PC-9 (cell line): ENCODE data around the gene CHN1. TPM values are rescaled to one million over a fixed set of nuclear protein-coding genes. Genes with fewer than 3 reads are reported as not detected.

Experiments used
- BruUV-seq: library from RNA; stranded (reverse); fragments of 400-500 nt; replicated peaks from 2 replicates; lab custom pipeline; 2021; lab: Mats Ljungman, UMichigan
- CTCF ChIA-PET: fragments of 300-600 bp; sonication (Branson Sonifier 250); formaldehyde crosslinking; loops from one replicate; lab custom pipeline; 2022; ENCODE audit warnings: antibody characterized with exemption; lab: Charles Lee
- POLR2A ChIA-PET: fragments of 300-600 bp; sonication (Branson Sonifier 250); formaldehyde crosslinking; loops from one replicate; lab custom pipeline; 2022; ENCODE audit warnings: antibody characterized with exemption; ENCODE audit not compliant: unreplicated experiment; lab: Charles Lee
- DNase-seq, 2 experiments: peaks; one replicate each; pipeline versions ENCODE4 v3.0.0 to v3.0.0-alpha.2; 2015 to 2022; ENCODE audit warnings: mixed read lengths in 1 of 2
- H2AFZ ChIP-seq: fragments of 200-600 bp; sonication (generic); 2 replicates; pipeline ENCODE4 v1.8.1; 2017; ENCODE audit warnings: antibody characterized with exemption
- H3F3A ChIP-seq: fragments of 200-600 bp; sonication (generic); 2 replicates; pipeline ENCODE4 v1.8.1; 2017; ENCODE audit warnings: antibody characterized with exemption, mild to moderate bottlenecking, low read depth; ENCODE audit not compliant: insufficient read depth
- H3K27ac ChIP-seq: fragments of 200-600 bp; sonication (generic); 2 replicates; pipeline ENCODE4 v1.6.1; 2016; ENCODE audit warnings: mixed run types
- H3K27me3 ChIP-seq: fragments of 200-600 bp; sonication (generic); 2 replicates; pipeline ENCODE4 v1.6.1; 2016; ENCODE audit warnings: low read depth, mixed run types; ENCODE audit not compliant: insufficient read depth
- H3K36me3 ChIP-seq: fragments of 200-600 bp; sonication (generic); 2 replicates; pipeline ENCODE4 v1.6.1; 2016; ENCODE audit warnings: low read depth, mixed run types
- H3K4me1 ChIP-seq: fragments of 200-600 bp; sonication (generic); replicated peaks from 2 replicates; pipeline ENCODE4 v1.6.1; 2016; ENCODE audit warnings: mixed run types; ENCODE audit not compliant: insufficient read depth
- H3K4me2 ChIP-seq: fragments of 200-600 bp; sonication (generic); 2 replicates; pipeline ENCODE4 v1.6.1; 2017; ENCODE audit warnings: mixed run types
- H3K4me3 ChIP-seq: fragments of 200-600 bp; sonication (generic); 2 replicates; pipeline ENCODE4 v1.6.1; 2016; ENCODE audit warnings: mixed run types
- H3K79me2 ChIP-seq: fragments of 200-600 bp; sonication (generic); 2 replicates; pipeline ENCODE4 v1.6.1; 2017; ENCODE audit warnings: low read depth, mixed run types
- H3K9me2 ChIP-seq: fragments of 200-600 bp; sonication (generic); 2 replicates; pipeline ENCODE4 v1.8.1; 2017; ENCODE audit warnings: mild to moderate bottlenecking; ENCODE audit not compliant: insufficient read depth
- H3K9me3 ChIP-seq: fragments of 200-600 bp; sonication (generic); 2 replicates; pipeline ENCODE4 v1.8.1; 2016; ENCODE audit warnings: low read depth; ENCODE audit not compliant: insufficient read depth
- H4K20me1 ChIP-seq: fragments of 200-600 bp; sonication (generic); 2 replicates; pipeline ENCODE4 v1.8.1; 2017; ENCODE audit not compliant: insufficient read depth
- CTCF ChIP-seq: fragments of 200-600 bp; sonication (generic); conservative IDR thresholded peaks from 2 replicates; pipeline ENCODE4 v1.6.1; 2017; ENCODE audit warnings: mixed run types, antibody characterized with exemption, mild to moderate bottlenecking, moderate library complexity
- EZH2 ChIP-seq: fragments of 200-600 bp; sonication (generic); IDR thresholded peaks from 2 replicates; pipeline ENCODE4 v1.8.0; 2017; ENCODE audit warnings: antibody characterized with exemption, low read depth
- intact Hi-C: fragments of 100-400 bp; cut with micrococcal nuclease; formaldehyde crosslinking; loops from one replicate; pipeline ENCODE4 v1.10.0; 2022; ENCODE audit not compliant: unreplicated experiment
- total RNA-seq: library from RNA; stranded (reverse); gene quantifications from 2 replicates; pipeline ENCODE4 v1.2.3, GENCODE V29; 2021

CHN1 gene
- total RNA-seq, 1 experiment from 2014 or later = 14.0 TPM

GRCh38 chr2:175048275-175048674, 43.1 kb upstream of the CHN1 start:
- H3K79me2 ChIP-seq = no peaks in the 10 kb centered on the region
- no peaks in the 10 kb centered on the region for H3K27me3 ChIP-seq
- intact Hi-C loops = no loop called here
- CTCF ChIA-PET = no interaction called here
- no peak overlapping the region for H3K27ac ChIP-seq
- no peak for TF ChIP-seq EZH2
- no peak for TF ChIP-seq CTCF
- H3K36me3 ChIP-seq = no peaks in the 10 kb centered on the region
- no peaks in the 10 kb centered on the region for H3K4me1 ChIP-seq
- POLR2A ChIA-PET = no interaction called here
- no peaks in the 10 kb centered on the region for H4K20me1 ChIP-seq
- H2AFZ ChIP-seq = no peak overlapping the region
- no TSS peak for BruUV-seq
- no peaks in the 10 kb centered on the region; the same call in 1 of the 2 replicates for H3K9me3 ChIP-seq
- no peaks in the 10 kb centered on the region for H3K9me2 ChIP-seq
- H3K4me3 ChIP-seq = no peak overlapping the region
- no peak overlapping the region for H3K4me2 ChIP-seq
- H3F3A ChIP-seq = no peaks in the 10 kb centered on the region
- no peak for DNase-seq

- no peaks in the 10 kb centered on the region for H4K20me1 ChIP-seq
- intact Hi-C loops = no loop called here
- H3K4me3 ChIP-seq = no peak overlapping the region
- no peak overlapping the region for H2AFZ ChIP-seq
- no peaks in the 10 kb centered on the region for H3K36me3 ChIP-seq
- no TSS peak for BruUV-seq
- H3K79me2 ChIP-seq = no peaks in the 10 kb centered on the region
- no peak overlapping the region for H3K4me2 ChIP-seq
- TF ChIP-seq EZH2 = no peak
- POLR2A ChIA-PET = no interaction called here
- H3K9me3 ChIP-seq = no peaks in the 10 kb centered on the region
- H3K27ac ChIP-seq = no peak overlapping the region
- H3K4me1 ChIP-seq = no peaks in the 10 kb centered on the region
- DNase-seq = no peak
- H3K27me3 ChIP-seq = no peaks in the 10 kb centered on the region
- no peaks in the 10 kb centered on the region for H3F3A ChIP-seq
- CTCF ChIA-PET = interaction anchor here (0.7 kb wide), 1 partner anchor 89 kb away, joined by 5 read pairs; no protein-coding TSS in a partner anchor
- no peaks in the 10 kb centered on the region for H3K9me2 ChIP-seq
Measured at GRCh38 chr2:175039490-175039889, 34.3 kb upstream of the CHN1 start.

GRCh38 chr2:175039031-175039430, 33.9 kb upstream of the CHN1 start:
- H4K20me1 ChIP-seq = no peaks in the 10 kb centered on the region
- no peak overlapping the region for H2AFZ ChIP-seq
- H3K4me3 ChIP-seq = no peak overlapping the region
- intact Hi-C loops = no loop called here
- no peaks in the 10 kb centered on the region for H3K27me3 ChIP-seq
- no peak overlapping the region for H3K27ac ChIP-seq
- no peaks in the 10 kb centered on the region for H3F3A ChIP-seq
- no peaks in the 10 kb centered on the region for H3K36me3 ChIP-seq
- H3K9me2 ChIP-seq = no peaks in the 10 kb centered on the region
- no peaks in the 10 kb centered on the region for H3K9me3 ChIP-seq
- ChIA-PET CTCF (no interaction called here), POLR2A (no interaction called here)
- no peak for DNase-seq
- TF ChIP-seq EZH2 = no peak
- no peak for TF ChIP-seq CTCF
- H3K79me2 ChIP-seq = no peaks in the 10 kb centered on the region
- no peaks in the 10 kb centered on the region for H3K4me1 ChIP-seq
- no peak overlapping the region for H3K4me2 ChIP-seq
- no TSS peak for BruUV-seq

- TF ChIP-seq CTCF = no peak
- TF ChIP-seq EZH2 = no peak
- Histone ChIP-seq H3K27ac (no peak overlapping the region), H3F3A (no peaks in the 10 kb centered on the region), H3K4me2 (no peak overlapping the region), H3K9me3 (no peaks in the 10 kb centered on the region), H3K4me3 (no peak overlapping the region), H3K27me3 (no peaks in the 10 kb centered on the region), H3K4me1 (no peaks in the 10 kb centered on the region), H3K9me2 (no peaks in the 10 kb centered on the region), H4K20me1 (no peaks in the 10 kb centered on the region), H3K79me2 (no peaks in the 10 kb centered on the region), H3K36me3 (no peaks in the 10 kb centered on the region), H2AFZ (no peak overlapping the region)
- DNase-seq = no peak
- BruUV-seq = no TSS peak
- ChIA-PET POLR2A (no interaction called here), CTCF (interaction anchor here (0.7 to 1.9 kb wide), 2 partner anchors 289 to 1229 kb away, joined by 4 to 13 read pairs; no protein-coding TSS in a partner anchor)
- intact Hi-C loops = no loop called here
Measured at GRCh38 chr2:175037941-175038340, 32.8 kb upstream of the CHN1 start.
